ENCODE data around the gene RPN2.

- TF ChIP-seq CTCF (IDR thresholded peaks at IDR 0.05), result no peak
- TF ChIP-seq POLR2A (IDR thresholded peaks at IDR 0.05), result no peak
Measured at GRCh38 chr20:37228656-37229055, 49.5 kb downstream of the RPN2 start.

Measured in heart left ventricle (tissue), 13 donors.